HL-60 (cell line): ENCODE data around the gene EFR3B.

ENCODE experiments used
- DNase-seq, 2 experiments: peaks; one replicate each; pipeline ENCODE4 v3.0.0-alpha.2; 2010 to 2020; ENCODE audit warnings: low read depth in 1 of 2, low spot score in 1 of 2
- H3K27ac ChIP-seq: fragments of 250-450 bp; sonication (Bioruptor Pico); replicated peaks from 2 replicates; pipeline ENCODE4 v1.5.1; 2020; ENCODE audit warnings: mild to moderate bottlenecking, moderate library complexity
- H3K27me3 ChIP-seq: fragments of 250-450 bp; sonication (Bioruptor Pico); 2 replicates; pipeline ENCODE4 v1.5.1; 2021; ENCODE audit warnings: mild to moderate bottlenecking, moderate library complexity; ENCODE audit not compliant: insufficient read depth, poor library complexity, severe bottlenecking
- H3K4me3 ChIP-seq: replicated peaks from 2 replicates; pipeline ENCODE4 v1.5.1; 2011; ENCODE audit warnings: mild to moderate bottlenecking, control low read depth, low read length; ENCODE audit not compliant: insufficient read depth
- CTCF ChIP-seq: IDR thresholded peaks from one replicate; pipeline ENCODE4 v1.5.1; 2011; ENCODE audit warnings: low read length, control low read depth, inconsistent platforms; ENCODE audit not compliant: insufficient read depth
- GABPA ChIP-seq: IDR thresholded peaks from 2 replicates; pipeline ENCODE4 v1.6.1; 2012; ENCODE audit warnings: low read depth
- POLR2AphosphoS5 ChIP-seq: IDR thresholded peaks from 2 replicates; pipeline ENCODE4 v1.6.1; 2012; ENCODE audit warnings: low read depth
- REST ChIP-seq: IDR thresholded peaks from 2 replicates; pipeline ENCODE4 v1.6.1; 2012; ENCODE audit warnings: low read depth; ENCODE audit not compliant: insufficient replicate concordance
- SPI1 ChIP-seq: IDR thresholded peaks from 2 replicates; pipeline ENCODE4 v1.6.1; 2012; ENCODE audit warnings: low read depth, mild to moderate bottlenecking, borderline replicate concordance

EFR3B gene

GRCh38 chr2:25081237-25081790 lies 39.4 kb downstream of the EFR3B start:
- no peak for DNase-seq
- Histone ChIP-seq H3K27ac (no peak overlapping the region), H3K27me3 (peaks cover 7% of the 10 kb centered on the region), H3K4me3 (no peak overlapping the region)
- TF ChIP-seq CTCF (no peak), GABPA (no peak), REST (no peak), SPI1 (no peak), POLR2AphosphoS5 (no peak)

GRCh38 chr2:25082002-25082622 lies 40.2 kb downstream of the EFR3B start:
- Histone ChIP-seq H3K27ac (no peak overlapping the region), H3K4me3 (no peak overlapping the region), H3K27me3 (peaks cover 7% of the 10 kb centered on the region)
- TF ChIP-seq GABPA (no peak), CTCF (no peak), SPI1 (no peak), REST (no peak), POLR2AphosphoS5 (no peak)
- DNase-seq: no peak

- Histone ChIP-seq H3K27me3 (no peaks in the 10 kb centered on the region), H3K4me3 (no peak overlapping the region), H3K27ac (no peak overlapping the region)
- DNase-seq: no peak
- TF ChIP-seq SPI1 (no peak), POLR2AphosphoS5 (no peak), CTCF (no peak), GABPA (no peak), REST (no peak)
Observed at GRCh38 chr2:25085761-25086560, 44.1 kb downstream of the EFR3B start.
